Body of pancreas (tissue), 4 donors: Measurements from ENCODE around the gene SARM1.
"Not testable (repeated sequence)": the region's sequence is repeated elsewhere in the genome, so short reads cannot be mapped to it uniquely, and the experiment has no call there.

ENCODE experiments used
- CTCF ChIP-seq, 7 experiments: fragments of 450-650 bp in 4 of 7; fragments of 200-600 bp in 3 of 7; sonication (generic) in 3 of 7; IDR thresholded peaks; one replicate each; pipeline ENCODE4 v1.5.1; 2016 to 2019; ENCODE audit warnings: antibody characterized with exemption in 7 of 7
- POLR2A ChIP-seq, 3 donors: fragments of 450-650 bp; IDR thresholded peaks; one replicate each; pipeline ENCODE4 v1.6.1; 2016; ENCODE audit warnings: antibody characterized with exemption in 3 of 3, mild to moderate bottlenecking in 2 of 3

GRCh38 chr17:28427982-28428381 is 56.5 kb downstream of the SARM1 start:
- TF ChIP-seq CTCF, POLR2A (IDR thresholded peaks at IDR 0.05): not testable (repeated sequence)
